Stimulated activated naive CD8-positive, alpha-beta T cell treated with anti-CD3 and anti-CD28 coated beads, Interleukin-15, amount 100 ng/mL, for 72 hours (primary cell): ENCODE results near the gene PRELID2.
"Not testable (repeated sequence)": the region's sequence is repeated elsewhere in the genome, so short reads cannot be mapped to it uniquely, and the experiment has no call there.

ENCODE experiments used
- ATAC-seq: fragments of 150-1000 bp; cut with Tn5 transposase; 2 replicates; pipeline ENCODE4 v1.10.0; 2021; ENCODE audit warnings: mild to moderate bottlenecking, moderate library complexity
- DNase-seq, 2 donors: peaks; one replicate each; pipeline ENCODE4 v3.0.0; 2021 to 2022
- H3K27ac Mint-ChIP-seq, 2 donors: one replicate each; pipeline ENCODE4 v1.8.0; 2022; ENCODE audit warnings: mild to moderate bottlenecking in 2 of 2, mixed read lengths in 2 of 2, moderate library complexity in 2 of 2
- H3K27me3 Mint-ChIP-seq: one replicate; pipeline ENCODE4 v1.8.0; 2022; ENCODE audit warnings: mixed read lengths
- H3K4me1 Mint-ChIP-seq: one replicate; pipeline ENCODE4 v1.8.0; 2022; ENCODE audit warnings: mild to moderate bottlenecking, mixed read lengths
- H3K4me3 Mint-ChIP-seq, 2 donors: one replicate each; pipeline ENCODE4 v1.8.0; 2022; ENCODE audit warnings: mild to moderate bottlenecking in 2 of 2, mixed read lengths in 2 of 2, moderate library complexity in 1 of 2
- H3K9me3 Mint-ChIP-seq, 2 donors: one replicate each; pipeline ENCODE4 v1.8.0; 2022; ENCODE audit warnings: mixed read lengths in 2 of 2

The PRELID2 gene

GRCh38 chr5:145852990-145853389 is 17.8 kb upstream of the PRELID2 start:
- ATAC-seq: peak; percentile 31
- DNase-seq: no peak
- H3K4me1 Mint-ChIP-seq: peaks cover 11% of the 10 kb centered on the region
- no peaks in the 10 kb centered on the region for H3K9me3 Mint-ChIP-seq
- H3K27ac Mint-ChIP-seq: no peak overlapping the region
- peaks cover 12% of the 10 kb centered on the region for H3K27me3 Mint-ChIP-seq
- H3K4me3 Mint-ChIP-seq: no peak overlapping the region

- Mint-ChIP-seq H3K27me3 (no peaks in the 10 kb centered on the region), H3K27ac (no peak overlapping the region), H3K4me1 (no peaks in the 10 kb centered on the region), H3K9me3 (no peaks in the 10 kb centered on the region), H3K4me3 (no peak overlapping the region)
- DNase-seq (no peak), ATAC-seq (no peak)
Observed at GRCh38 chr5:145848854-145849253, 13.7 kb upstream of the PRELID2 start.

GRCh38 chr5:145847499-145848497 is 12.7 kb upstream of the PRELID2 start:
- no peak for DNase-seq
- no peak for ATAC-seq
- Mint-ChIP-seq H3K27me3 (no peaks in the 10 kb centered on the region), H3K4me1 (no peaks in the 10 kb centered on the region), H3K4me3 (no peak overlapping the region), H3K9me3 (no peaks in the 10 kb centered on the region), H3K27ac (peak overlapping the region in 1 of 2 donors; percentile 20)

- Mint-ChIP-seq H3K27ac (no peak overlapping the region), H3K4me1 (no peaks in the 10 kb centered on the region), H3K4me3 (no peak overlapping the region), H3K27me3 (no peaks in the 10 kb centered on the region), H3K9me3 (no peaks in the 10 kb centered on the region)
- DNase-seq: no peak
- no peak for ATAC-seq
Observed at GRCh38 chr5:145846081-145846480, 10.9 kb upstream of the PRELID2 start.

- ATAC-seq: no peak
- Mint-ChIP-seq H3K27ac (no peak overlapping the region), H3K4me1 (no peaks in the 10 kb centered on the region), H3K4me3 (no peak overlapping the region), H3K9me3 (no peaks in the 10 kb centered on the region), H3K27me3 (peaks cover 7% of the 10 kb centered on the region)
- DNase-seq: no peak
Observed at GRCh38 chr5:145841299-145841698, 6.2 kb upstream of the PRELID2 start.

GRCh38 chr5:145840458-145841132 is 5.5 kb upstream of the PRELID2 start:
- Mint-ChIP-seq H3K27me3 (peaks cover 14% of the 10 kb centered on the region), H3K9me3 (no peaks in the 10 kb centered on the region), H3K27ac (no peak overlapping the region), H3K4me1 (peaks cover 4% of the 10 kb centered on the region), H3K4me3 (no peak overlapping the region)
- DNase-seq: no peak
- ATAC-seq: no peak

GRCh38 chr5:145838276-145838675 is 3.1 kb upstream of the PRELID2 start:
- H3K27ac Mint-ChIP-seq: no peak overlapping the region
- peaks cover 31% of the 10 kb centered on the region for H3K27me3 Mint-ChIP-seq
- DNase-seq (no peak), ATAC-seq (no peak)
- H3K9me3 Mint-ChIP-seq: no peaks in the 10 kb centered on the region
- peaks cover 5% of the 10 kb centered on the region for H3K4me1 Mint-ChIP-seq
- no peak overlapping the region for H3K4me3 Mint-ChIP-seq

GRCh38 chr5:145836241-145836640 is 1.1 kb upstream of the PRELID2 start:
- not testable (repeated sequence) for ATAC-seq, H3K4me1 Mint-ChIP-seq, DNase-seq, H3K27ac Mint-ChIP-seq, H3K9me3 Mint-ChIP-seq, H3K4me3 Mint-ChIP-seq
- peaks cover 32% of the 10 kb centered on the region for H3K27me3 Mint-ChIP-seq

- Mint-ChIP-seq H3K4me1 (peaks cover 5% of the 10 kb centered on the region), H3K4me3 (peak overlapping the region; percentile 55 to 65), H3K9me3 (no peaks in the 10 kb centered on the region), H3K27ac (no peak overlapping the region), H3K27me3 (peaks cover 32% of the 10 kb centered on the region)
- DNase-seq: no peak
- no peak for ATAC-seq
Observed at GRCh38 chr5:145835848-145836239, 702 bp upstream of the PRELID2 start.

- no peaks in the 10 kb centered on the region for H3K9me3 Mint-ChIP-seq
- ATAC-seq (no peak), DNase-seq (no peak)
- H3K27me3 Mint-ChIP-seq: peaks cover 32% of the 10 kb centered on the region
- no peak overlapping the region for H3K27ac Mint-ChIP-seq
- peaks cover 5% of the 10 kb centered on the region for H3K4me1 Mint-ChIP-seq
- peak overlapping the region; percentile 31 to 65 for H3K4me3 Mint-ChIP-seq
Observed at GRCh38 chr5:145834554-145834916, 607 bp downstream of the PRELID2 start.

- Mint-ChIP-seq H3K4me1 (peaks cover 5% of the 10 kb centered on the region), H3K27ac (peak overlapping the region in 1 of 2 donors; percentile 64), H3K27me3 (peaks cover 32% of the 10 kb centered on the region), H3K9me3 (no peaks in the 10 kb centered on the region), H3K4me3 (no peak overlapping the region)
- no peak for DNase-seq
- no peak for ATAC-seq
Observed at GRCh38 chr5:145833631-145834200, 1.4 kb downstream of the PRELID2 start.

GRCh38 chr5:145830594-145830993 is 4.5 kb downstream of the PRELID2 start:
- H3K9me3 Mint-ChIP-seq: no peaks in the 10 kb centered on the region
- peaks cover under 1% of the 10 kb centered on the region for H3K4me1 Mint-ChIP-seq
- ATAC-seq (no peak), DNase-seq (no peak)
- H3K27me3 Mint-ChIP-seq: peaks cover 17% of the 10 kb centered on the region
- H3K27ac Mint-ChIP-seq: no peak overlapping the region
- no peak overlapping the region for H3K4me3 Mint-ChIP-seq

- H3K9me3 Mint-ChIP-seq: no peaks in the 10 kb centered on the region
- ATAC-seq: no peak
- no peak overlapping the region for H3K4me3 Mint-ChIP-seq
- H3K27me3 Mint-ChIP-seq: peaks cover 16% of the 10 kb centered on the region
- no peak overlapping the region for H3K27ac Mint-ChIP-seq
- no peak for DNase-seq
- H3K4me1 Mint-ChIP-seq: no peaks in the 10 kb centered on the region
Observed at GRCh38 chr5:145829708-145830361, 5.3 kb downstream of the PRELID2 start.

GRCh38 chr5:145826895-145827674 is 8.1 kb downstream of the PRELID2 start:
- Mint-ChIP-seq H3K27me3 (no peaks in the 10 kb centered on the region), H3K27ac (no peak overlapping the region), H3K9me3 (no peaks in the 10 kb centered on the region), H3K4me1 (no peaks in the 10 kb centered on the region), H3K4me3 (no peak overlapping the region)
- DNase-seq: no peak
- no peak for ATAC-seq

GRCh38 chr5:145825751-145826180 is 9.4 kb downstream of the PRELID2 start:
- ATAC-seq (no peak), DNase-seq (no peak)
- Mint-ChIP-seq H3K4me3 (no peak overlapping the region), H3K27ac (no peak overlapping the region), H3K27me3 (no peaks in the 10 kb centered on the region), H3K9me3 (no peaks in the 10 kb centered on the region), H3K4me1 (no peaks in the 10 kb centered on the region)
